PC-9 (cell line): ENCODE measurements around the gene SMAD5.

Experiments used
- CTCF ChIP-seq: fragments of 200-600 bp; sonication (generic); conservative IDR thresholded peaks from 2 replicates; pipeline ENCODE4 v1.6.1; 2017; ENCODE audit warnings: mixed run types, antibody characterized with exemption, mild to moderate bottlenecking, moderate library complexity
- EZH2 ChIP-seq: fragments of 200-600 bp; sonication (generic); IDR thresholded peaks from 2 replicates; pipeline ENCODE4 v1.8.0; 2017; ENCODE audit warnings: antibody characterized with exemption, low read depth

DNA sequence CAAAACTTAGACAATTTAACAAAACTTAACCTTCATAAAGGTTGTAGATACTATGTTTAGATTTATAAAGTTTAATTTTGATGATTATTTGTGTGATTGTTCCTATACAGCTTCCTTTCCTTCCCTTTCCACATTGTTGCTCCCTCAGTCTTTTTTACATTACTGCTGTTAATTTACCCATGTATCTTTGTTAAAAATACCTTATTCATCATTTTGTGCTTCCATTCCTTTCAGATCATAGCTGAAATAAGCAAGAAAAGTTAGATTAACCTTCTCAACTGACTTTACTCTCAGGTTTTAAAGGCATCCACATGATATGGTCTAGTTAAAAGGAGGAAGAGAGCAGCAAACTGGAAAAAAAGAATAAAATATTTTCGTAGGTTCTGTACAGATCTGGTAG, 2.0 kb downstream of the SMAD5 start:
- TF ChIP-seq EZH2 (no peak), CTCF (no peak)
